Stimulated activated CD4-positive, alpha-beta T cell treated with anti-CD3 and anti-CD28 coated beads, Interleukin-1b, Interleukin-23, amount 100 ng/mL, for 4 hours (primary cell): ENCODE results near the gene HAPLN1.

Experiments
- DNase-seq, 2 donors: peaks; one replicate each; pipeline ENCODE4 v3.0.0-alpha.2; 2020; ENCODE audit warnings: low read depth in 2 of 2

Gene HAPLN1

GRCh38 chr5:83718195-83718825, 2.3 kb downstream of the HAPLN1 start:
- DNase-seq = no peak

DNA sequence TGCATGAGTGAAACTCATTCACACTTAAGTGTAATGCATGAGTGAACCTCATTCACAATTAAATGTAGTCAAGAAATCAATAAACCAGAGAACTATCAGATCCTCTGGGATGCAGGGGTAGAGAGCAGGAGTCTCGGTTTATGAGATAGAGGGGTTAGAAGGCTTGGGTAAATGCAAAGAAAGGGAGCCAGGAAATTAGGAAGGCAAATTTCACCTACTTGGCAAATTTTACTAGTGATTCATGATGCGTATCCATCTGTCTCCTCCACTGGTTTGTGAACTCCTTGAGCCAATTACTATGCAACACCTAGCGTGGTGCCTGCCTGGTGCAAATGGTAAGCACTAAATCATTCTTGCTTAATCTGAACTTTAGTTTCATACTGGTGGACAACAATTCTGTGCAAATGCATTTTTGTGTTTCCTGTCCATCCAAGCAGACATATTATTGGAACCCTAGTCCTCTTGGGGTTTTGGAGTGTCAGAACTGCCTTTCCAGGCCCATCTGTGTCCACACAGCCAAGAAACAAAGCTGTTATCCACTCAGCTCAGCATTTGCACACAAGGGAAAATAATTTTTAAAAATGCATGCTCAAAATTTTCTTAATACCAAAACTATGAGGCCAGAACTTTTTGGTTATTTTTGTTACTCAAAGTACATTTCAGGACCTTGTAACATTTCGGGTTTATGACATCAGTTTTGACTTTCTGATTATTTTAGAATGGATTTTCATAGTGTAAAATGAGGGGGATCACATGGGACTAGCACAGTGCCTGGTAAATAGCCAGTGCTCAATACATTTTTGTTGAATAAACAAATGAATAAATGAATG, 5.2 kb downstream of the HAPLN1 start:
- no peak for DNase-seq

GRCh38 chr5:83714810-83715209, 5.8 kb downstream of the HAPLN1 start:
- DNase-seq = no peak

- peak in 1 of 2 donors; percentile 7 for DNase-seq
These were observed 8.6 kb downstream of the HAPLN1 start for GRCh38 chr5:83711982-83712601.

DNA sequence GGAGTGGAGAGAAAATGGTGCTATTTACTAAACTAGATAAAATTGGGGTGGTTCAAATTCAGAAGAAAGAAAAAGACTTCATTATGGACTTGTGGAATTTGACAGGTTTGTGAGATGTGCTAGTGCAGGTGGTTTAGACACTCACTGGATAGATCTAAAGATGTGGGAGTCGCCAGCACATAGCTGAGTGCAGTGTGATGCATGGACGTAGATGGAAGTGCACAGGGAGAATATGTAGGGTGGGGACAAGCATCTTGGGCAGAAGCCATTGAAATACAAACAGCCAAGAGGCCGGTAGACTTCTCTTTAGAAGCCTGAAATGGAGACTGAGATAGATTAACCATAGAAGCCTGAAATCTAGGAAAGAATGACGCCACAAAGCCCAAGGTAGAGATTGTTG, 10.7 kb downstream of the HAPLN1 start:
- no peak for DNase-seq

- DNase-seq = no peak
These were observed 12.5 kb downstream of the HAPLN1 start for GRCh38 chr5:83708170-83708569.

GRCh38 chr5:83703059-83703458, 17.6 kb downstream of the HAPLN1 start:
- no peak for DNase-seq

DNA sequence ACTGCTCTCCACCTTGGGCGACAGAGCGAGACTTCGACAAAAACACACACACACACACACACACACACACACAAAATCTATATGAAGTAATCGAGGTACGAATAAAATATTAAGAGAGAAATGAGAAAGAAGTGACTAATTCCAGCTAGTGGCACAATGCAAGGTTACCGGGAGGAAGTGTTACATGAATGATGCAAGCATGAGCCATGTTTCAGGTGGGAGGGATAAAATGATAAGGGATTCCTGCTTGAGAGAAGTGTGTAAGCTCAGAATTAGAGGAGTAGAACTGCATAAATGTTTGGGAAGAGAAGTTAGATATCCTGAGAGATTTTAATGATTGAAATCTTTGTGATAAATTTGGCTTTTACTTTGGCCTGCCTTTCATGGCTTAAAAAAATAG, 18.8 kb downstream of the HAPLN1 start:
- no peak for DNase-seq

DNA sequence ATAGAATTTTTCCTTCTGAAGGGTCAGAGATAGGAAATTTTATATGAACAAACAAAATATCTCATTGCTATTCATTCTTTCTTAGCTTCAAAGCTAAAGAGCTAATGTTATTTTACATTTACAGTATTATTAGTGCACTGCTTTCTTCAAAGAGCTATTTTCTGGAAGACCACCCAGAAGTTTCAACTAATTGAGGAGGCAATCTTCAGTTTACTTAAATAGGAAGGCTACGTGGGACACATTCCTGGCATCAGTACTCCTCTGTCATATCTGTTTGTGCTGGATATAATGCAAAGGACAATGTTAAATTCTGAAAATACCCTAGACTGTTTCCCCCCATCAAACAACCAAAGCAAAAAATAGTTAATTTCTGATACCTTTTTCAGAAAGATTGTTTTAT, 30.8 kb downstream of the HAPLN1 start:
- no peak for DNase-seq

DNA sequence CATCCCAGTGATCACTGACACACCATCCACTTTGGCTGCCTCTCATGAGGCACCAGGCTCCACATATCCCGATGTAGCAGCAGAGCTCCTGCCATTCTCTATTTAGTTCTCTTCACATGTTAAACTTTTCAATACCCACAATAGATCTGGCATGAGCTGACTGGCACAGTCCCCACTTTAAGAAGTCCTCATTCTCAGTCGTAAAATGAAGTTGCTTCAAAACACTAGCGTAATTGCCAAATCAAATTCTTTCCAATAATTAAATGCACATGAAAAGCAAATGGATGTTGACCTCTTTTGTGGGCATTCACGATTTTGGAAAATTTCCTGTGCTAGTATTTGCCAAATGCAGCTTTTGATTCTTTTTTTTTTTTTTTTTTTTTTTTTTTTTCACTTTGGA, 32.4 kb downstream of the HAPLN1 start:
- no peak for DNase-seq

- DNase-seq = no peak
These were observed 33.5 kb downstream of the HAPLN1 start for GRCh38 chr5:83687124-83687619.

- no peak for DNase-seq
These were observed 34.4 kb downstream of the HAPLN1 start for GRCh38 chr5:83686251-83686650.

DNA sequence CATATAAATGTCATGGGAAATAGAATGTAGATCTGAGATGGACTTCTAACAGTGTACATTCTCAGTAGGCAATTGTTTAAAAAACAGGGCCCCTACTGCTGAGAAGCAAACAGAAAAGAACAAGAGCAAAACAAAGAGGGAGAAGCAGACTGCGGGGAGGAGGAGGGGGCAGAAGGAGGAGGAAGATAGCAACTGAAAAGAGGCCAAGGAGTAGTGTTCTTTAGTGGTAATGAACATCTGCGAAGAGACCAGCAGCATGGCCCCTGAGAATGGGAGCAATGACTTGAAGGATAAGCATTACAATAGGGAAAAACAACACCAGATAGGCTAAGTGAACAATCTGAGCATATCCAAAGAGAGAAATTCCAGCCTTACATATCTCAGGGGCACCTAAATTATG, 36.8 kb downstream of the HAPLN1 start:
- no peak for DNase-seq

DNA sequence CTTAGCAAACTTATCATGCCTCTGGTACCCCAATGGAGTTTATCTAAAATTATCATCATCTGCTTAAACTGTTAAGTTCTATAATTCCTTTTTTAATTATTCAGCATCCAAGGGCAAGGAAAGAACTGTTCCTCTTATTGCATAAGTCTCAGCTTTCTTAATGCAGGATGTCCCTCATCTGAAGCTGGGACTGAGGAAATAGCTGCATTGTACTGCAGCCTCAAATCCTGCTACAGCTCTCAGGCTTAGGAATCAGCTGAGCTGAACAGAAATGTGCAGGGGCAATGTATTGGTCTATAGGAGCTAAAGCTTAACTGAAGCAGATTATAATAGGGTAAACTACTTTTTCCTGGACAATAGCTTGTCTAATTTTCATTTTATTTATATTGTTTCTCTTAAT, 48.0 kb downstream of the HAPLN1 start:
- DNase-seq = no peak

DNA sequence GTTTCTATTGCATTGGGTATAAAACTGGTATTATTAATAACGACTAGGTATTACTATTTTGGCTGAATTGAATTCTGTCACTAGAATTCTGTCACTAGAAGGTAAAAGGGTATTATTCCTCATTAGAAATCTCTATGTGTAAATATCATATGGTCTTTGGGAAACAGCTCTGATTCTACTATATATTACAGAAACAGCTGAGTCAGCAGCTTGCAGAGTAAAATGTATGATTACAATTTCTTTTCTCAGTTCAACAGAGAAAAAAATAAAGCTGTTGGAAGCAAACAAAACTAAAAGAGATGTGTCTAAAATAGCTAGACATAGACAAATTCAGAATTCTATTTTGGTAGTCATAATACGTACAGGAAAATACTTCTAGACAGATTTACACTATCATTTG, 48.5 kb downstream of the HAPLN1 start:
- no peak for DNase-seq

- DNase-seq = no peak
These were observed 55.0 kb downstream of the HAPLN1 start for GRCh38 chr5:83665631-83666030.

- DNase-seq = no peak
These were observed 58.1 kb downstream of the HAPLN1 start for GRCh38 chr5:83662558-83662957.

- DNase-seq = no peak
These were observed 62.7 kb downstream of the HAPLN1 start for GRCh38 chr5:83657807-83658525.

GRCh38 chr5:83654427-83654994, 66.1 kb downstream of the HAPLN1 start:
- no peak for DNase-seq

DNA sequence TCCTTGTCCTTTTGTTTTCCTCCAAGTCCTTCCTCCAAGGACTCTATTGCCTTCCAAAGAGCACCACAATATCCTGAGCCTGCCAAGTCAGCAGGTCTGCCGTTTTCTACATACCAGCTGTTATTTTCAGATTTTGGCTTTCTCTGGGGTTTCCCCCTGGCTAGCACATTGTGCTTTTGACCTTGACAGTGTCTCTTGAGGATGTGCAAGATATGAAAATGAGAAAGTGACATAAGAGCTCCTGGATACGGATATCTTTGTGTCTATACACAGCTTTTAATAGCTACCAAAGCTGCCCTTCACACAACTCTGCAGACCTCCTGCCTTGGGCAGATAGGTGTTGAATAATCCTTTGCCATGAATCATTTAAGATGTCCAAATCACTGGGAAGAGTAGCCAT, 67.0 kb downstream of the HAPLN1 start:
- DNase-seq = no peak

- no peak for DNase-seq
These were observed 74.7 kb downstream of the HAPLN1 start for GRCh38 chr5:83645936-83646335.

DNA sequence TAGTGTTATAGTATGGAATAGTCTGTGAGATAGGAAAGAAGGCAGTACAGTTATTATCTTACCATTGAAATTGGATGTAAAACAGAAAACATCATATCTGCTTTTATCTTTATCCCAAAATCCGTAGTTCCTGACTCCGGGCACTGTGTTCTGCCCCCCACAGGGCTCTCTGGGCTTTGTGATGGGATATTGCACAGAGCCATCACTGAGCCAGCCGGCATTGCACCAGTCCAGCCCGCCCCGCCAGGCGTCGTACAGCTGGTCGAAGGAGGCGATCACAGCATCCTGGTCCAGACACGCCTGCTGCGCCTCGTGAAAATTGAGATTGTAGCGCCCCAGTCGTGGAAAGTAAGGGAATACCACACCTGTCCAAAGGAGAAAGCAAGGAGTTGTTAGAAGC, 76.4 kb downstream of the HAPLN1 start:
- DNase-seq = no peak
